ENCODE results near the gene MBD4.
"Not testable (repeated sequence)": the region's sequence is repeated elsewhere in the genome, so short reads cannot be mapped to it uniquely, and the experiment has no call there.

The MBD4 gene

GRCh38 chr3:129439817-129440617 is at the start of gene MBD4, which contains the start of gene IFT122:
Gene MBD4 (minus strand): TSS chr3:129439948. CDS start chr3:129439833, 115 bp downstream.
Gene IFT122 (plus strand): TSS chr3:129440224. CDS start chr3:129440331, 107 bp downstream.
- peak; percentile 98 for DNase-seq

DNA sequence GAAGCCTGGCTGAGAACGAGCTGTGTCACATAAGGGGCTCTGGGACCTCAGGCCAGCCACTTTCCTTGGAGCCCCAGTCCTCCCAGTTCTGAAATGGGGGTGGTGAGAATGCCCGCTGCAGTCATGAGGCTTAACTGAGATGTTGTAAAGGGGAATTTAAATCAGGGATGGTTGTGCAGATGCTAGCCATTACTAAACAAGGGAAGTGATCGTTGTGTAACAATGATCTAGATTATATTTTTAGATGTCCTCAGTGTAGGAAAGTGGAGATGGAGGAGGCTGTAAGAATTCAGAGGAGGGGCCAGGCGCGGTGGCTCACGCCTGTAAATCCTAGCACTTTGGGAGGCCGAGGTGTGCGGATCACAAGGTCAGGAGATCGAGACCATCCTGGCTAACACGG is 49.5 kb upstream of the MBD4 start:
- not testable (repeated sequence) for DNase-seq

GRCh38 chr3:129487868-129488335 is 48.2 kb upstream of the MBD4 start:
- not testable (repeated sequence) for DNase-seq

GRCh38 chr3:129487183-129487867 is 47.6 kb upstream of the MBD4 start:
- DNase-seq = no peak

- no peak for DNase-seq
Measured at GRCh38 chr3:129486664-129487035, 46.9 kb upstream of the MBD4 start.

GRCh38 chr3:129485721-129486663 is 46.2 kb upstream of the MBD4 start:
- DNase-seq = no peak

- not testable (repeated sequence) for DNase-seq
Measured at GRCh38 chr3:129485146-129485545, 45.4 kb upstream of the MBD4 start.

DNA sequence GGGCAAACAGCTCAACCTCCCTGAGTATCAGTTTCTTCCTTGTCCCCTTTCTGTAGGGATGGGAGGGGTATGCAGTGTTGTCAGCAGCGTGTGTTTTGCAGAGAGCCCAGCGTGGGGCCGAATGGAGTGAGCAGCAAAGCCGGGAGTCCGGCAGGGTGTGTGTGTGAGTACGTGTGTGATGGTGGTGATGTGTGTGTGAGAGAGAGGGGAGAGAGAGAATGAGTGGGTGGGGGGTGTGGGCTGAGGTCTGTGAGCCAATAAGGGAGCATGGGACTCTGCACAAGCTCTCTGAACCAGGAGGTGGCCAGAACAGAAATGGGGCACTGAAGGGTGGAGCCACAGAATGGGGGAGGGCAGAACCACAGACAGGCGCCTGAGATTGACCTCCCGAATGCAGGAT is 44.1 kb upstream of the MBD4 start:
- DNase-seq = no peak

GRCh38 chr3:129482721-129483120 is 43.0 kb upstream of the MBD4 start:
- no peak for DNase-seq

DNA sequence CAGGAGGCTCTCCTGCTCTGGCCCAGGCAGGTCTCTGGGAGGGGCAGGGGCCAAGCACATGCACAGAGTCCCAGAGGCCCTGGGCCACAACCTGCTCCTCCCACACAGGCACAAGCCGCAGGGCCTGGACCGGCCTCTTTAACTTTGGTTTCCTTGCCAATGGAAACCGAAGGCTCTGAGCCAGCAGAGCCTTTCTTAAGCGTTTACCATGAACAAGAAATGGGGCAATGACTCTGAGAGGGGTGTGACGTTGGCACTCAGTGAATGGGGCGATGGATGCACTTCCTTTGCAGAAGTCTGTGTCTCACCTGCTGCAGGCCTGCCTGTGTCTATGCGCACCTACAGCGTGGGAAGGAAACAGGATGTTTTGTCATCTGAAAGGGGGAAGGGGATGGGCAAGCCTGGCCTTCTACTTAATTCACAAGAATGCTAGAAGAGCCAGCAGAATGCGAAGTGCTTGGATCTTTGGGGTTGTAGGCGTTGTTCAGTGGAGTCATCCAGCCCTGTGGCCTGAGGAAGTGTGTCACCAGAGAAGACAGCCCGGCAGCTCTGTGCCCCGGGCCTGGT is 42.1 kb upstream of the MBD4 start:
- peak; percentile 43 to 45 for DNase-seq

DNA sequence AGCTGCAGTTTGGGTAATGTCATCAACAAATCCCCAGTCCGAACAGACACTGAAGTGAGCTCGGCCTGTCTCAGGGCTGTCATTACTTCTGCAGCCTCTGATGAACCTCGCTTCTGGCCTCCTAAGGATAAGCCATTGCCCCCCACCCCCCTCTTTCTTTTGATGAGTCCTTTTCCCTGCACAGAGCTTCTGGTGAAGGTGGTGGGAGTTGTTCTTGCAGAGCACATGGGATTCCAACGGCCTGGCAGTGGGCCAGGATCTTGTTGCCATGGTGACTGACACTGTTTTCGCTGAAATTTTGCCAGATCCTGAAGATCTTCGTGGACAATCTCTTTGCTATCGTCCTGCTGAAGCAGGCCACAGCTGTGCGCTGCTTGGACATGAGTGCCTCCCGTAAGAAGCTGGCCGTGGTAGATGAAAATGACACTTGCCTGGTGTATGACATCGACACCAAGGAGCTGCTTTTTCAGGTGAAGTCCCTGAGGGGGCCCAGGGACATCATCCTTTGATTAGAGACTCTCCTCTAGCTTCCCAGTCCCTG is 41.5 kb upstream of the MBD4 start:
- DNase-seq = not testable (repeated sequence)

DNA sequence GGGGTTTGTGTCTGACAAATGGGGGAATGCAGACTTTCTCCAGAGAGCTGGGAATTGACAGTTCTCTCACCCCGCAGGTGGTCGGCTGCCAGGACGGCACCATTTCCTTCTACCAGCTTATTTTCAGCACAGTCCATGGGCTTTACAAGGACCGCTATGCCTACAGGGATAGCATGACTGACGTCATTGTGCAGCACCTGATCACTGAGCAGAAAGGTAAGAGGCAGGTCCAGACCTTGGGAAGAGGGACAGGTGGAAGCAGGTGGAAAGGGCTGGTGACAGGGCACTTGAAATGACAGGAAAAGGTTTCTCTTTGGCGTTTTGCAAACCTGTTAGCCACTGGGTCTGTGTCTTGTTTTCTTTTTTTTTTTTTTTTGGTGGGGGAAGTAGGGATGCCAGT is 36.8 kb upstream of the MBD4 start:
- no peak for DNase-seq

DNA sequence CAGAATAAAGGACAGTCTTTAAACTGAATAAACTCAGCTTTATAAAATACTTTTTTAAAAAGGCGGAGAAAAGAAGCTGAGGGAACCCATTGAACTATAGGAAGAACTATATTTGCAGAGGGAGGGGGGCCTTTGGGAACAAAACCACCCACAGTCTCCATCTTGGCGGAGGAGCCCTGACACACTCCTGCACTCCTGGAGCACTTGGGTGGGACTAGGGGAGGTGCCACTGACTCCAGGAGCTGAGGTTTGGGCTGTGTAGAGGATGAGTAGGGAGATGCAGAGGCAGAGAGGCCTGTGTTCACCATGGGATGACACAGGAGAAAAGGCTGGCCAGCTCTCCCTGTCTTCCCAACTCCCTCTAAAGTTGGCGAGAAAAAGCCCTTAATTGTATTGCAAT is 36.1 kb upstream of the MBD4 start:
- no peak for DNase-seq

DNA sequence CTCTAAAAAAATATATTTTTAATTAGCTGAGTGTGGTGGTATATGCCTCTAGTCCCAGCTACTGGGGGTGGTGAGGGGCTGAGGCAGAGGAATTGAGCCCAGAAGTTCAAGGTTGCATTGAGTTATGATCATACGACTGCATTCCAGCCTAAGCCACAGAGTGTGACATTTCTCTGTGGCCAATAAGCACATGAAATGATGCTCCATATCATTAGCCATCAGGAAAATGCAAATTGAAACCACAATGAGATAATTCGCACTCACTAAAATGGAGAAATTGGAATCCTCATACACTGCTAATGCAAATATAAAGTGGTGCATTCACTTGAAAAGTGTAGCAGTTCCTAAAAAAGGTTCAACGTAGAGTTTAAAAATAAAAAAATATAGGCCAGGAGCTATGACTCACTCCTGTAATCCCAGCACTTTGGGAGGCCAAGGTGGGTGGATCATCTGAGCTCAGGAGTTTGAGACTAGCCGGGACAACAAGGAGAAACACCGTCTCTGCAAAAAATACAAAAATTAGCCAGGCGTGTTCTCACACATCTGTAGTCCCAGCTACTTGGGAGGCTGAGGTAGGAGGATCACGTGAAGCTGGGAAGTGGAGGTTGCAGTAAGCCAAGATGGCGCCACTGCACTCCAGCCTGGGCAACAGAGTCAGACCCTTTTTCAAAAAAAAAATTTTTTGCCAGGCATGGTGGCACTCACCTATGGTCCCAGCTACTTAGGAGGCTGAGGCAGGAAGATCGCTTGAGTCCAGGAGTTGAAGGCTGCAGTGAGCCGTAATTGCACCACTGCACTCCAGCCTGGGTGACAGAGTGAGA is 35.4 kb upstream of the MBD4 start:
- no peak for DNase-seq

DNA sequence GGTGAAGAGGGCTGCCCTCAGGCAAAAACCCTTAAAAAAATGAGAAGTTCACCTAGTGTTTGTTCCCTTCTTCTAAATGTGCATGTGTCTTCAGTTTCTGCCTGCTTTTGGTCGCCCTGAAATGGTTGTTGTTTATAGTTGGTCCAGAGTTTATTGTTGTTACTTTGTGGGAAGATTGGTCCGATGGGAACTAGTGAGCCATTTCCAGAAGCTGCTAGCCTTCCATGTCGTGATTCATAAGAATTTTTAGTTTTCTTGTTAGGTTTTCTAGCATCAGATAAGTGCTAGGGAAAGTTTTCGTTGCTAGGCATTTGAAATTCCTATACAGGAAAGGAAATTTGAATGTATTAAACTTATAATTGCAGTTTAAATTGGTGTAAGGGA is 34.0 kb upstream of the MBD4 start:
- DNase-seq = no peak

- no peak for DNase-seq
Measured at GRCh38 chr3:129473067-129473768, 33.5 kb upstream of the MBD4 start.

DNA sequence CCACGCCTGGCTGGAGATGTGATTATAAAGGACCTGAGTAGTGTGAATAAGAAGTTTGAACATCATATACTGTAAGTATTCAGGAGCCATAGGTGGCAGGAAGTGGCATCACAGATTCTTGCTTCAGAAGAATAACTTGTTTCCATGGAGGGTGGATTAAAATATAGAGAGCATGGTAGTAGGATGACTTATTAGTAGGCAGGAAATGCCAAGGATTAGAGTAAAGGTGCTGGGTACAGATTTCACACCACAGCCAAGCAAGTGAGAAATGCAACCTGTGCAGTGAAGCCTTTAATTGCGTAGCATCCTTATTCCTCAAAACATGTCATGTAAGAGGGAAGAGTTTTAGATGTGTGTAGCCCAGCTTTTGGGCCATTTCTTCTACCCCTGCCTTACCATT is 31.1 kb upstream of the MBD4 start:
- DNase-seq = no peak

DNA sequence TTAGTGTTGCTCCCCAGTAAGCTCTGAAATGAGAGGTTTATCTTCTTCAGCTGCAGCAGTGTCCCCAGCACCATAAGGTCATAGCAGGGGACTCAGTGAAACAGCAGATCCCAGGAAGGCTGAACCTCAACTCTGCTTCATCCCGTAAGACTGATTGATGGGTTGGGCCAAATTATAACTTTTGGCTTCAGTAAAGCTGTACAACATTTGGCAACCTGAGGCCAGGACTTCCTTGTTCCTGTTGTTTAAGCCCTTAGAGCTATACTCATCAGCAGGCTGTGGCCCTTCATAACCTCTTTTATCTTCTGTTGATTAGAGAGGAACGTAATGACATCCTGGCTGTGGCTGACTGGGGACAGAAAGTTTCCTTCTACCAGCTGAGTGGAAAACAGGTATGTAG is 29.3 kb upstream of the MBD4 start:
- DNase-seq = no peak

- DNase-seq = no peak
Measured at GRCh38 chr3:129467932-129468331, 28.2 kb upstream of the MBD4 start.

DNA sequence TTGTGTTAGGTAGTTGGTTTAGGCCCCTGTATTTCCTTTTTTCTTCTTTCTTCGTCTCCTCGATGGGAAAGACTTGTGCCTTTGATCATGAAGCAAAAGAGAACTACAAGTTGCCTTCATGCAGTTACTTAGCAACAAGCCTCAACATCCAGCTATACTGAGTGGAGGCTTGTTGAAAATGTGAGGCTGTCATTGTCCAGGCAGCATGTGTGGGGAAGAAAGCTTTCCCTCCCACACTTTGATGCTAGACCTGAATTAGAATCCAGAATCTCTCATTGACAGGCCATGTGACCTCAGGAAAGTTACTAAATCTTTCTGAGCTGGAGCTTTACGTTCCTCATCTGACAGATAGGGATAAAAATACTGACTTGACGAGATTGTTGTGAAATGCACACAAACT is 24.0 kb upstream of the MBD4 start:
- no peak for DNase-seq

DNA sequence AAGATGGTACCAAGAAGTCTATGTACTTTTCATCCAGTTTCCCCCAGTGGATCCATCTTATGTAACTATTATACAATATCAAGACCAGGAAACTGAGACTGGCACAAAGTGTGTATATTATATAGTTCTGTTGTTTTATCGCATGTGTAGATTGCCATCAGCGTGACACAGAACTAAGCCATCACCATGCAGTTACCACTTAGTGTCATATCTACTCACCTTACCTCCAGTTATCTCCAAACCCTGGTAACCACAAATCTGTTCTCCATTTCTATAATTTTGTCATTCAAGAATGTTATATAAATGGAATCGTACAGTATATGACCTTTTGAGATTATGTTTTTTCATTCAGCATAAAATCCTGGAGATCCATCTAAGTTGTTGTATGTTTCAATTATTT is 23.3 kb upstream of the MBD4 start:
- DNase-seq = no peak
